ENCODE data around the gene MIEF2. TPM values are rescaled to one million over a fixed set of nuclear protein-coding genes. Genes with fewer than 3 reads are reported as not detected.
"Not testable (repeated sequence)": the region's sequence is repeated elsewhere in the genome, so short reads cannot be mapped to it uniquely, and the experiment has no call there.

The MIEF2 gene
- total RNA-seq (2014; rRNA removed; shearing (Covaris generic)) = 19.4 and 27.7 TPM in 2 replicates

GRCh38 chr17:18260332-18261145 lies at the start of gene MIEF2:
Gene MIEF2 (plus strand): TSS chr17:18260662. CDS start chr17:18262721, 2,059 bp downstream.
- peak; percentile 93 for DNase-seq (ENCODE audit: low spot score)

- no peak for DNase-seq (ENCODE audit: low spot score)
Observed at GRCh38 chr17:18213666-18214270, 46.7 kb upstream of the MIEF2 start.

- not testable (repeated sequence) for DNase-seq (ENCODE audit: low spot score)
Observed at GRCh38 chr17:18216906-18217305, 43.6 kb upstream of the MIEF2 start.

GRCh38 chr17:18217412-18218015 lies 42.9 kb upstream of the MIEF2 start:
- DNase-seq (ENCODE audit: low spot score) = peak; percentile 60

- DNase-seq (ENCODE audit: low spot score) = peak; percentile 63
Observed at GRCh38 chr17:18218756-18219415, 41.6 kb upstream of the MIEF2 start.

GRCh38 chr17:18224053-18224386 lies 36.4 kb upstream of the MIEF2 start:
- DNase-seq (ENCODE audit: low spot score) = no peak

- DNase-seq (ENCODE audit: low spot score) = no peak
Observed at GRCh38 chr17:18224387-18225120, 35.9 kb upstream of the MIEF2 start.

GRCh38 chr17:18225121-18225641 lies 35.3 kb upstream of the MIEF2 start, which contains the start of gene LLGL1:
Gene LLGL1 (plus strand): TSS chr17:18225635. CDS start chr17:18225683, 48 bp downstream.
- DNase-seq (ENCODE audit: low spot score) = peak; percentile 85

GRCh38 chr17:18225642-18226283 lies 34.7 kb upstream of the MIEF2 start:
- DNase-seq (ENCODE audit: low spot score) = no peak

GRCh38 chr17:18226284-18226945 lies 34.0 kb upstream of the MIEF2 start:
- DNase-seq (ENCODE audit: low spot score) = no peak

- DNase-seq (ENCODE audit: low spot score) = no peak
Observed at GRCh38 chr17:18227635-18228034, 32.8 kb upstream of the MIEF2 start.

- no peak for DNase-seq (ENCODE audit: low spot score)
Observed at GRCh38 chr17:18228176-18228682, 32.2 kb upstream of the MIEF2 start.

GRCh38 chr17:18229254-18229653 lies 31.2 kb upstream of the MIEF2 start:
- DNase-seq (ENCODE audit: low spot score) = no peak

- no peak for DNase-seq (ENCODE audit: low spot score)
Observed at GRCh38 chr17:18229771-18230170, 30.7 kb upstream of the MIEF2 start.

- no peak for DNase-seq (ENCODE audit: low spot score)
Observed at GRCh38 chr17:18230288-18231141, 29.9 kb upstream of the MIEF2 start.

GRCh38 chr17:18231164-18231563 lies 29.3 kb upstream of the MIEF2 start:
- no peak for DNase-seq (ENCODE audit: low spot score)

- DNase-seq (ENCODE audit: low spot score) = no peak
Observed at GRCh38 chr17:18233803-18234518, 26.5 kb upstream of the MIEF2 start.

GRCh38 chr17:18234853-18235380 lies 25.5 kb upstream of the MIEF2 start:
- DNase-seq (ENCODE audit: low spot score) = no peak

All from A172 (cell line).